ENCODE data around the gene DUSP9. TPM values are rescaled to one million over a fixed set of nuclear protein-coding genes. Genes with fewer than 3 reads are reported as not detected.

Gene DUSP9
- total RNA-seq, 1 experiment from 2014 or later: not detected

- DNase-seq (ENCODE audit: low read depth): no peak
Measured at GRCh38 chrX:153621949-153622598, 24.9 kb upstream of the DUSP9 start.

DNA sequence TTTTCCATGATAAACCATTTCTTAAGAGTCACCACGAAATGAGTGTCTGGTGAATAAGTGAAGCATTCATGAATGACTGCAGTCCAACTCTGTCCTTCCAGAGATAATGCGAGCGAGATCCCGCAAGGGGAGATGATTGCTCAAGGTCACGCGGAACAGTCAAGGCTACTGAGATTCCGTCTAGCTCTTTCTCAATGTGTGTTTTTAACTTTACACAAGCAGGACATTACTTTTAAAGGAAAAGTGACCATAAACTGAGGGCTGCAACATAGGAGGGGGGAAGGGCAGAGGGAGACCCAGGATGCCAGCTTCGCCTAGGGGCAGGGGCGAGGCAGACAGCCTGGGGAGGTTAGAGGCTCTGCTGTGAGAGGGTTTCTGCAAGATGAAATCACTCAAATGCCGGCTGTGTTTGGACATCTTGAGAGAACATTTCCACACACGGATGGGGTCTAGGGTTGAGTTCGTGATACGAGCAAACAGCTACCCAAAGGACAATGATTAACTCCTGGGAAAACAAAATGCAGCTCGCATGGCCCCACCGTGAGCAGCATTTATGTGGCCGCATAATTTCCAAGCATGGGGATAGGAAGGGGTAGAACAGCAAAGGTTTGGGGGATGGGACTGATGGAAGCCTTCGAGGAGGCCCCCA is 24.2 kb upstream of the DUSP9 start:
- DNase-seq (ENCODE audit: low read depth): no peak

GRCh38 chrX:153623310-153624029 is 23.5 kb upstream of the DUSP9 start:
- no peak for DNase-seq (ENCODE audit: low read depth)

DNA sequence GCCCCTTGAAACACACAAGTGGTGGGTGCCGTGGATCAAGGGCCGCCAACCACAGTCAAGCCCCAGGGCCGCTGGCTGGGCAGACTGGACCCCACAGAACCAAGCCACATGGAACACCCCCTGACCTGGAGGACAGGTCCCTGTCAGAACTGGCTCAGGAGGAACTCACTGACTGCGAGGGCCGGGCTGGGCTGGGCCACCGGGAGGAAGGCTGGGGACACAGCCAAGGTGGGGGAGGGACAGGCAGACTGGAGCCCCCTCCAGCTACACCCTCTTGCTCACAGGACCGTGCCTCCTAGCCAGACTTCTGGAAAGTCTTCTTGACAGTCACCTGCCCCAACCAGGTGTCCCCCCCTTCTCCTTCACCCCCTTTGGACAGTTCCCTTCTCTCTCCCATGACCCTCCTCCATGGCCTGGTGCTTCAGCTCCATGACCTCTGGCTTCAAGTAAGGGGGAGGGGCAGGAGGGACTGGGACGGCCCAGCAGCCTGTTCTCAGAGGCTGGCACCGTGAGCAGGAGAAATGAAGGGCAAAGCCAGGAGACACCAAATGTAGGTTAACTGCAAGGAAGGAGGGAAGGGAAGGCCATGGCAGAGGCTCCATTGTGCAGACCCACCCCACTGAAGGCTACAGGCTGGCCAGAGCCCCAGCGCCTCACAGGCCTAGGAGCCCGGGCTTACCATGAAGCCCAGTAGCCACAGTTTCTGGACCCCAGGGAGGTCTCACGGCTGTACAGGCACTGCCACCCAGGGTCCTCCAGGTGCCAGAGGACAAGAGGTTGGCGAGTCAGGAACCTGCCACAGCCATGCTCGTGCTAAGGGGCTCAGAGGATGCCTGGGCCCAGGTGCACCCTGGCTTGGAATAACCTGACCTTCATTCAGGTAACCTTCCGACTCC is 22.6 kb upstream of the DUSP9 start:
- DNase-seq (ENCODE audit: low read depth): no peak

DNA sequence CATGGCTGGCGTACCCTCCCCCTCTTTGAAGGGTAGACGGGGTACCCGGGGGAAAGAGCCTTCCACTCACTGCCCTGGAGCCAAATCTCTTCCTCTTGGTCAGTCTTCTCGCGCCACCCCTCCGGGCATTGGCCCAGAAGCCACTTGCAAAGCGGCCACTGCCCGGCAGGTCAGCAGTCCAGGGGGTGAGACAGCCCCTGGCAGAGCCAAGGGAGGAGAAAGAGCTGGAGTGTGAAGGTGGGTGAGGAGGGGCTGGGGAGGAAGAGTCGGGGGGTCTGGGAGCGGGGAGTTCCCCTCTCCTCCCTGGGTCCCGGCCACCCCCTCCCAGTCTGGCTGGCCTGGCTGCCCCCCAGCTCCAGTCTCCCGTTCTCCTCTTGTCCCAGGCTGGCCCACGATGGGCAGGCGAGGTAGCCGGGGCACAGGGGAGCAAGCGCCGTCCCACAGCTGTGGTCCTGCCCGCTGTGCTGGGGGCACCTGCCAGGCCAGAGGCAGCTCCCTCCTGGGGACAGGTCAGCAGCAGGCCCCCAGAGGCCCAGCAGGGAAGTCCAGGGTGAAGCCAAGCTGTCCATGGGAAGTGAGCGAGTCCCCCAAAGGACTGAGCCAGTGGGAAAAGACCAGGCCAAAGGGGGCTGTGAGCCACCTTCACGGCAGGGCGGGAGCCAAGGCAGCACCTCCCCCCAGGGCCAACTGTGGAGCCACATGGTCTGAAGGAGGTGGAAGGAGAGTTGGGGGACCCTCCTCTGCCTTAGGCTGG is 21.6 kb upstream of the DUSP9 start:
- no peak for DNase-seq (ENCODE audit: low read depth)

- DNase-seq (ENCODE audit: low read depth): no peak
Measured at GRCh38 chrX:153626025-153626633, 20.9 kb upstream of the DUSP9 start.

GRCh38 chrX:153626863-153627674 is 19.9 kb upstream of the DUSP9 start:
- no peak for DNase-seq (ENCODE audit: low read depth)

- DNase-seq (ENCODE audit: low read depth): no peak
Measured at GRCh38 chrX:153627675-153628111, 19.3 kb upstream of the DUSP9 start.

- DNase-seq (ENCODE audit: low read depth): no peak
Measured at GRCh38 chrX:153628129-153628528, 18.9 kb upstream of the DUSP9 start.

- no peak for DNase-seq (ENCODE audit: low read depth)
Measured at GRCh38 chrX:153628665-153629064, 18.3 kb upstream of the DUSP9 start.

DNA sequence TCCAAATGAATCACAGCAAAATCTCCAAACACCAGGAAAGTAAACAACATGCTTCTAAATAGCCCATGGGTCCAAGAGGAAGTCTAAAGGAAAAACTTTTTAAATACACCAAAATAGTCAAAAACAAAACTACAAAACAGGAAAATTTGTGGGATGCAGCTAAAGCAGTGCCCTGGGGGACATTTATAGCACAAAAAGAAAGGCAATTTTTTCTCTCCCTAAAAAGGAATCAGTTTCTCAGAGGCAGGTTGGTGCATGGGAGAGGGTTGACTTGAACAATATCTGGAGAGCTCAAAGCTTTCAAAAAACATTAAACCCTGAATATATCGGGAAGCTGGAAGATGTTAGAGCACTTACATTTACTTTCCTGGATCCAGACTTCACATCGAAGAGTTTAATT is 15.7 kb upstream of the DUSP9 start:
- DNase-seq (ENCODE audit: low read depth): no peak

DNA sequence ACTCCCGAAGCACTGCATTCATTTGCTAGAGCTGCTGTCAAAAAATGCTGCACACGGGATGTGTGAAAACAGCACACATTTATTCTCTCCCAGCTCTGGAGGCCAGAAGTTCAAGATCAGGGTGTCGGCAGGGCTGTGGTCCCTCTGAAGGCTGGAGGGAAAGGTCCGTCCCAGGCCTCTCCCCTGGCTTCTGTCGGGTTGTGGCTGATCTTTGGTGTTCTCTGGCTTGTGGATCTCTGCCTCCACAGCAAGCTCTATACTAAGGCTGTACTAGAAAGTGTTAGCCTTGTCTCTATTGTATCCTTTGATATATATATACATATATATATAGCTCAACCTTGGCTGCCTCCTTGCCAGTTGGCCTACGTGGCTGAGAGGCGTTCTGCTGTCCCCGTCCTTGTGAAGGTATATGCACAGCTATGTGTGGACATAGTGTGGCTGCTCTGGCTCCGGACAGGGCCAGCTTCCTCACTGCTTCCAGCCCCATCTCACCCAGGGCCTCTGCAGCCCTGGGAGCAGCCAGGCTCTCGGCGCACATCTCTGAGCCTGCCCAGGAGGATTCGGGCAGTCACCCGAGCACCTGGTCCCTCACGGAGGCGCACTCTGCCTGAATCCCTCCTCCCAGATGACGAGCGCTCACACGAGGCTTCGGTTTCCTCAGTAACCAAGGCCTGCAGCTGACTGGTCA is 15.0 kb upstream of the DUSP9 start:
- no peak for DNase-seq (ENCODE audit: low read depth)

DNA sequence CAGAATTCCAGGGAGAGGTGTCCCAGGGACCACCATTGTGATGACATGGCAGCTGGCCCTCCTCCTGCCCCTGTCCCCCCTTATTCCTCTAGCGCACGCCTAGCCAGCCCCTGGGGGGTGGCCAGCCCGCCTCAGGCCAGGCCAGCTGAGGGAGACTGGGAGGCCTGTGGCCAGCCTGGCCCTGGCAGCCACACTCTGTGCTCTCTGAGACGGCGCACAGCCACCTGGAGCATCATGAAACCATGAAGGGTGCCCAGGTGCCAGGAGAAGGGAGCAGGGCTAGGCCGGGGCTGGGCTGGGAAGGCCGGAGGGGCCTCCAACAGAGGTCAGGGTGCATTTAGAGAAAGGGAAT is 14.4 kb upstream of the DUSP9 start:
- DNase-seq (ENCODE audit: low read depth): no peak

DNA sequence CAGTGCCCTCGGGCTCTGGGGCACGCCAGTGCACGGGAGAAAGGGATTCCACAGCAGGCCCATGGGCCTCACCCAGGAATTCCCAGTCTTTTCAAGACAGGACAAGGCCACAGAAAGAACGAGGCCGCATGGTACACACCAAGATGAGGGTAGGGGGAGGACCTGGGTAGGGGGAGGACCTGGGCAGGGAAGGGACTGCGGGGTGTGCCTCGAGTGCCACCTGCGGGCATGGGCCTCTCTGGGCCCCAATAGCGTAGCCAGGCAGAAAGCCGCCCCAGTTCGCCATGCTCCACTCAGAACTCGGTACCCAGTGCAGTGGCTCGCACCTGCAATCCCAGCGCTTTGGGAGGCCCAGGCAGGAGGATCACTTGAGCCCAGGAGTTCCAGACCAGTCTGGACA is 14.0 kb upstream of the DUSP9 start:
- DNase-seq (ENCODE audit: low read depth): no peak

- no peak for DNase-seq (ENCODE audit: low read depth)
Measured at GRCh38 chrX:153633607-153634180, 13.3 kb upstream of the DUSP9 start.

- no peak for DNase-seq (ENCODE audit: low read depth)
Measured at GRCh38 chrX:153634236-153634635, 12.8 kb upstream of the DUSP9 start.

- no peak for DNase-seq (ENCODE audit: low read depth)
Measured at GRCh38 chrX:153634832-153635231, 12.2 kb upstream of the DUSP9 start.

DNA sequence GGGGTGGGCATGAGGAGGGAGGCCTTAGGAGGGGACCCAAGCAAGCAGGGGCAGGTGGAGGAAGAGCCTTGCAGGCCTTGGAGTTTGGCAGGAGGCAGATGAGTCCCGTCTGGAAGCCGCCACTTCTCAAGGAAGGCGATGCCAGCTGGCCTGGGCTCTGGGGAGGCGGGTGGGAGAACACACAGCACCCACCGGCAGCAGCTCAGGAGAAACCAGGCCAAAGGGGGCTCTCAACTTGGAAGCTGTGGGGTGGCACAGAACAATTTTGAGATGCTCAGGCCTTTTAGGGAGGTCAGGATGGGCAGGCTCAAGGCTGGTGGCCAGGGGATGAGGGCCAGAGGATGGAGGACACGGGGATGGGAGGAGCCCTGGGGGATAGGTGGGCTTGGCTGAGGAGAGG is 11.6 kb upstream of the DUSP9 start:
- no peak for DNase-seq (ENCODE audit: low read depth)

Data from RPMI7951 (cell line).